NB4 (cell line): ENCODE measurements around the gene SCFD2.

Experiments used
- POLR2A ChIP-seq: IDR thresholded peaks from 2 replicates; pipeline ENCODE4 v1.6.1; 2011; ENCODE audit warnings: mild to moderate bottlenecking; ENCODE audit not compliant: insufficient read length; ENCODE audit errors: extremely low read depth
- TF ChIP-seq, protein P1 (sequence below): IDR thresholded peaks from one replicate; pipeline ENCODE4 v1.5.1; 2012; ENCODE audit warnings: low read depth, low read length
- TF ChIP-seq, protein P2 (sequence below): IDR thresholded peaks from 2 replicates; pipeline ENCODE4 v1.6.1; 2011; ENCODE audit warnings: low read depth, low read length

DNA sequence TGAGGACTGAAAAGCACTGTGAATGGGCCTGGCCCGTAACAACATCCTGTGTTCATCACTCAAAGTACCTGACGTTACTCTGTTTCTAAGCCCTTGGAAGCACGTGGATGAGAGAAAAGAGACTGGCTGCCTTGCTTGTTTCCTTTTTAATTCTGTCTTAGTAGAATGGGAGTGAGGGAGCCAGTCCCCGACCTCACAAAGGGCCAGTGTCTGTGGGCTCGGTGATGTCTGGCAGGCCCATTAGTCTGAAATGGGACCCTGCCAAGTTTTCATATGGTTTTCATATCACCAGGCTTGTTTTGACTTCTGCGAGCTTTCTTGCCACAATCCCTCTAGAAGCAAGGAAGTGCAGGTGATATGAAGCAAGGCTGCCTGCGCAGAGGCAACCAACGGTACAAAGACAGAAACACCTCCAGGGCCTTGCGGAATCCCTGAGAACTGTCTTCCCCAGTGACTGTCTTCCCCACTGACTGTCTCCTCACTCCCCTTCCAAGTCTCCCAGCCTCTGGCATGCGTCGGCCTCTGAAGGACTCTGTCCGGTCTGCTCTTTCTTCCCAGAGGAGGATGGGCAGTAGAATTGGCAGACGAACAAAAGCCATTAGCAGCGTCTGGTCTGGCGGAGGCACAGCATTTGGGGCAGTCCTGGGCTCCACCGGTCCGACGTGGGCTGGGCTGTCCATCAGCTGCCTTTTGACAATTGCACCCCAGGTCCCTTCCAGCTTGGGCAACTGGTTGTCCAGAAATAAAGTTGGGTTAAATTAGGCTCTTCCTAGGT is 524.0 kb downstream of the SCFD2 start:
- TF ChIP-seq, protein P1, sequence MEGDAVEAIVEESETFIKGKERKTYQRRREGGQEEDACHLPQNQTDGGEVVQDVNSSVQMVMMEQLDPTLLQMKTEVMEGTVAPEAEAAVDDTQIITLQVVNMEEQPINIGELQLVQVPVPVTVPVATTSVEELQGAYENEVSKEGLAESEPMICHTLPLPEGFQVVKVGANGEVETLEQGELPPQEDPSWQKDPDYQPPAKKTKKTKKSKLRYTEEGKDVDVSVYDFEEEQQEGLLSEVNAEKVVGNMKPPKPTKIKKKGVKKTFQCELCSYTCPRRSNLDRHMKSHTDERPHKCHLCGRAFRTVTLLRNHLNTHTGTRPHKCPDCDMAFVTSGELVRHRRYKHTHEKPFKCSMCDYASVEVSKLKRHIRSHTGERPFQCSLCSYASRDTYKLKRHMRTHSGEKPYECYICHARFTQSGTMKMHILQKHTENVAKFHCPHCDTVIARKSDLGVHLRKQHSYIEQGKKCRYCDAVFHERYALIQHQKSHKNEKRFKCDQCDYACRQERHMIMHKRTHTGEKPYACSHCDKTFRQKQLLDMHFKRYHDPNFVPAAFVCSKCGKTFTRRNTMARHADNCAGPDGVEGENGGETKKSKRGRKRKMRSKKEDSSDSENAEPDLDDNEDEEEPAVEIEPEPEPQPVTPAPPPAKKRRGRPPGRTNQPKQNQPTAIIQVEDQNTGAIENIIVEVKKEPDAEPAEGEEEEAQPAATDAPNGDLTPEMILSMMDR: no peak
- TF ChIP-seq POLR2A: no peak
- TF ChIP-seq, protein P2, sequence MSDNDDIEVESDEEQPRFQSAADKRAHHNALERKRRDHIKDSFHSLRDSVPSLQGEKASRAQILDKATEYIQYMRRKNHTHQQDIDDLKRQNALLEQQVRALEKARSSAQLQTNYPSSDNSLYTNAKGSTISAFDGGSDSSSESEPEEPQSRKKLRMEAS: no peak
